Measurements from ENCODE around the gene CRYGB. TPM values are rescaled to one million over a fixed set of nuclear protein-coding genes. Genes with fewer than 3 reads are reported as not detected.
A peak's percentile ranks its signal among the peaks of the same experiment; 100 is the strongest.
"Not testable (repeated sequence)": the region's sequence is repeated elsewhere in the genome, so short reads cannot be mapped to it uniquely, and the experiment has no call there.

The CRYGB gene
- total and polyA plus RNA-seq, 8 donors: not detected

DNA sequence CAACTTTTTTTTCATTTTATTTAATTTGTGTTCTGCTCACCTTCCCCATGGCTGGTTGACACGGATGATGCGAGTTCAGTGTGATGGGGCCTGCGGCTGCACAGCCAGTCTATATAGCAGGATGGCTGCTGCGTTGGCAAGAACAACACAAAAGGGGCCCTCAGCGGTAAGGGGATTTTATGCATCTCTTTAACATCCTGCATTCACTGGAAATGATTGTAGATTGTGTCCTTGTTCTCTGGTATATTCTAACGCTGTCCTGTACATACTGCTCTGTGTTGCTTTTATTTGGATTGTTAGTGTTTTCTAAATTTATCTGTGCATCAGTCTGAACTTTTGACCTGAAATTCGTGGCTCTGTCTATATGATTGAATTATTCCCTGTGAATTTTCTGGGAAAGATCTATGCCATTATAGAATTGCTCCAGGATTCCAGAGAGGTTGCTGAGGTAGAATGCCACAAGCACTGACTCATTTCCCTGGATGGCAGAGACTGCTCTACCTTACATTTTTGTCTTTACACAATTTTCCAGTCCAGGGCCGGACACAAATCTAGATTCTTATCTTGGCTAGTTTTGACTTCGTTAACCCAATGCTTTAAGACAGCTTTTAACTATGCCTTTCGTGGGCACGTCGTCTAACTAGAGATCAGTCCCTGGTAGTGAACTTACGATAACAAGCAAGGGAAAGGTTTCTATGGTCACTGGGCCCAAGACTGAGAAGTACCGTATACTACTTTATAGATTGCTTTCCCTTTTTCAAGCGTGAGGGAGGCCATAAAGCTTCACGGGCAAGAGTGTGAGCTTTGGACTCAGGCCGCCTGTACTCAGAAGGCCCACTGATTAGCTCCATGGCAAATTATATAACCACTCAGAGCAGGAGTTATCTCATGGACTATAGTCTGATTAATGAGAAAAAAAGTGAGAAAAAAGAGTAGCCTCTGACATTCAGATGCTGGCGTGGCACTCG lies 15.9 kb downstream of the CRYGB start, which contains the start of gene CRYGC:
CRYGC (minus strand) TSS at position 85 of the 968 bp plus-strand sequence; CDS start at position 49, 36 bp downstream.
- DNase-seq (no peak), ATAC-seq (peak; percentile 28 to 90 (median 80)), FAIRE-seq (no peak)
- Histone ChIP-seq H3K36me3 (no peaks in the 10 kb centered on the region), H3K27ac (no peak within 1 kb of the TSS), H3K4me1 (peaks cover 0 to 6% (median 4%) of the 10 kb centered on the region in 3 donors), H3K27me3 (no peaks in the 10 kb centered on the region), H3K4me3 (no peak within 1 kb of the TSS), H3K9me3 (no peaks in the 10 kb centered on the region)
- TF ChIP-seq, protein P1, sequence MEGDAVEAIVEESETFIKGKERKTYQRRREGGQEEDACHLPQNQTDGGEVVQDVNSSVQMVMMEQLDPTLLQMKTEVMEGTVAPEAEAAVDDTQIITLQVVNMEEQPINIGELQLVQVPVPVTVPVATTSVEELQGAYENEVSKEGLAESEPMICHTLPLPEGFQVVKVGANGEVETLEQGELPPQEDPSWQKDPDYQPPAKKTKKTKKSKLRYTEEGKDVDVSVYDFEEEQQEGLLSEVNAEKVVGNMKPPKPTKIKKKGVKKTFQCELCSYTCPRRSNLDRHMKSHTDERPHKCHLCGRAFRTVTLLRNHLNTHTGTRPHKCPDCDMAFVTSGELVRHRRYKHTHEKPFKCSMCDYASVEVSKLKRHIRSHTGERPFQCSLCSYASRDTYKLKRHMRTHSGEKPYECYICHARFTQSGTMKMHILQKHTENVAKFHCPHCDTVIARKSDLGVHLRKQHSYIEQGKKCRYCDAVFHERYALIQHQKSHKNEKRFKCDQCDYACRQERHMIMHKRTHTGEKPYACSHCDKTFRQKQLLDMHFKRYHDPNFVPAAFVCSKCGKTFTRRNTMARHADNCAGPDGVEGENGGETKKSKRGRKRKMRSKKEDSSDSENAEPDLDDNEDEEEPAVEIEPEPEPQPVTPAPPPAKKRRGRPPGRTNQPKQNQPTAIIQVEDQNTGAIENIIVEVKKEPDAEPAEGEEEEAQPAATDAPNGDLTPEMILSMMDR (IDR thresholded peaks at IDR 0.05): no peak
- 49 to 50% methylated on average over 19 of the region's 19 CpGs for WGBS, 2 donors
- intact Hi-C loops (cut with DNase I): no loop called here

DNA sequence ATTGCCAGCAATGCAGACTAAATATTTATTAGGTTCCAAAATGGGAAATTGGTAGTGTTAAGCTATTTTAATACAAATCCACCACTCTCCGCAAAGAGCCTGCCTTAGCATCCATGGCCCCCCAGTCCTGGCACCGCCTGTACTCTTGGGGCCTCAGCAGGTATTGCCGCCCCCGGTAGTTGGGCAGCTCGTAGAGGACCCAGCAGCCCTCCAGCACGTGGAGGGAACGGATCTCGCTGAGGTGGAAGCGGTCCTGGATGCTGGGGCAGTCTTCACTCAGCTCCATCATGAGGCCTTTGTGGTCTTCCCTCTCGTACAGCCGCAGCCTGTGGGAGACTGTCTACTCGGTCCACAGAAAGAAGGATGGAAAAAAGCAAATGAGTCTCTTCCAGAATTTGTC lies 17.8 kb downstream of the CRYGB start:
- 94 to 95% methylated on average over 12 of the region's 12 CpGs for WGBS, 2 donors

DNA sequence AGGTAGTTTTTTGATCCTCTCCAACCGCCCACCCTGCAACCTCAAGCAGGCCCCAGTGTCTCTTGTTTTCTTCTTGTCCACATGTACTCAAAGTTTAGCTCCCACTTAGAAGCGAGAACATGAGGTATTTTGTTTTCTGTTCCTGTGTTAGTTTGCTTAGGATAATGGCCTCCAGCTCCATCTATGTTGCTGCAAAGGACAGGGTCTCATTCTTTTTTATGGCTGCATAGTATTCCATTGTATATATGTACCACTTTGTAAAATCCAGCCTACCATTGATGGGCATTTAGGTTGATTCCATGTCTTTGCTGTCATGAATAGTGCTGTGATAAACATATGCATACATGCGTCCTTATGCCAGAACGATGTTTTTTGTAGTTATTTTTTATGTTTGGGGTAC lies 18.9 kb downstream of the CRYGB start:
- no peak overlapping the region for H3K4me3 ChIP-seq
- no peaks in the 10 kb centered on the region for H3K36me3 ChIP-seq
- ATAC-seq (no peak), DNase-seq (no peak), FAIRE-seq (no peak)
- TF ChIP-seq, protein P1 (IDR thresholded peaks at IDR 0.05): no peak
- H3K27me3 ChIP-seq: no peaks in the 10 kb centered on the region
- H3K27ac ChIP-seq: no peak overlapping the region
- intact Hi-C loops (cut with DNase I): no loop called here
- no peaks in the 10 kb centered on the region for H3K9me3 ChIP-seq
- H3K4me1 ChIP-seq: peaks cover 0 to 6% (median 4%) of the 10 kb centered on the region in 3 donors
- 88 to 91% methylated on average over 4 of the region's 4 CpGs for WGBS, 2 donors

More for the DNA sequence above, 17.8 kb downstream of the CRYGB start:
- TF ChIP-seq, protein P1 (IDR thresholded peaks at IDR 0.05): no peak
- H3K27ac ChIP-seq: no peak overlapping the region
- H3K4me1 ChIP-seq: peaks cover 0 to 6% (median 4%) of the 10 kb centered on the region in 3 donors
- intact Hi-C loops (cut with DNase I): no loop called here
- no peaks in the 10 kb centered on the region for H3K9me3 ChIP-seq
- no peak for ATAC-seq
- no peaks in the 10 kb centered on the region for H3K36me3 ChIP-seq
- no peak for DNase-seq
- H3K27me3 ChIP-seq: no peaks in the 10 kb centered on the region
- H3K4me3 ChIP-seq: no peak overlapping the region
- no peak for FAIRE-seq

DNA sequence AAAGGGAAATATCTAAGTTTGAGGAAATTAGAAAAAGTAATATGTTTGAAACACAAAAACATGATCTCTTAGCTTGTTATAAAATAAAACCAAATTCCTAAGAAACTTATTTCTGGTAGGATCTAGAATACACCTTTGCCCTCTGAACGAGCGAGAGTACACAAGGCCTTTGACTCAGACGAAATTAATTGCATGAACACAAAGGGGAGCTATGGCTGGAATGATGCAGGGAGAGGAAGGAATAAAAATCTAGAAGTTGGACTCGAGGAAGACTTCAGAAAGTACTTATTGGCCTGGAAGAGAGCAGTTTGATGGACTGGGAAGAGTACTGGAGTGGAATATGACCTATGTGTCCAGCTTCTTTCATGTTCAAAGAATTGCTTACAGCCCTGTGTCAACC lies 20.7 kb downstream of the CRYGB start:
- Histone ChIP-seq H3K27me3 (no peaks in the 10 kb centered on the region), H3K9me3 (no peaks in the 10 kb centered on the region), H3K36me3 (no peaks in the 10 kb centered on the region), H3K27ac (no peak overlapping the region), H3K4me1 (peaks cover 0 to 6% (median 3%) of the 10 kb centered on the region in 3 donors), H3K4me3 (no peak overlapping the region)
- intact Hi-C loops (cut with DNase I): no loop called here
- 77 to 78% methylated on average over 4 of the region's 4 CpGs for WGBS, 2 donors
- FAIRE-seq (no peak), DNase-seq (no peak), ATAC-seq (no peak)
- TF ChIP-seq, protein P1 (IDR thresholded peaks at IDR 0.05): no peak

DNA sequence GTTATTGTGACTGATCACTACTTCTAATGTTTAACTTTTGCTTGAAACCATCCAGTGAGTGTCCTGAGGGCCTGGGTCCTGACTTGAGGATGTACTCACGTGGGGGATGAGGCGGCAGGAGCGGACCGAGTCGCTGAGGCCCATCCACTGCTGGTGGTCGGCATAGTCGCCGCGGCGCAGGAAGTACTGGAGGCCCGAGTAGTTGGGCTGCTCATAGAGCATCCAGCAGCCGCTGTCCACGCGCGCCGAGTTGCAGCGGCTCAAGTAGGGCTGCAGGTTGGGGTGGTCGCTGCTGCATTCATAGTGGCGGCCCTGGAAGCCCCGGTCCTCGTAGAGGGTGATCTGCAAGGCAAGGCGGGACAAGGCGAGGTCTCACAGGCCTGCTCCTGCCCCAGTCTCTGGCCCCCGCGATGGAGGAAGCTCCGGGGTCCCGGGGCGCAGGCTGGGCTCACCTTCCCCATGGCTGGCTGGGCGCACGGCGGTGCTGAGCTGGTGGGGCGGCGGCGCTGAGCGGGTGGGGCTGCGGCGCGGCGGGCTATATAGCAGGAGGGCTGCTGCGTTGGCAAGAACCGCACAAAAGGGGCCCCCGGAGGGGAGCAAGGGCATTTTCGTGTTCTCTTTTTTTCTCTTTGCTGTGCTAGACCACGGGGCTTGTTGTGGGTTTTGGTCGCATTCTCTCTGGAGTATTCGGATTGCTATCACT lies 21.8 kb downstream of the CRYGB start, which contains the start of gene CRYGD:
CRYGD (minus strand) TSS at position 512 of the 703 bp plus-strand sequence; CDS start at position 461, 51 bp downstream.
- 26% methylated on average over 40 to 46 of the region's 46 CpGs for WGBS, 2 donors
- H3K9me3 ChIP-seq; H3K36me3 ChIP-seq; intact Hi-C loops (cut with DNase I); ATAC-seq; H3K27me3 ChIP-seq; H3K27ac ChIP-seq; H3K4me1 ChIP-seq; H3K4me3 ChIP-seq; FAIRE-seq: not testable (repeated sequence)
- peak in 1 of 6 donors; percentile 56 for DNase-seq
